Motor neuron (in vitro differentiated cells): ENCODE measurements around the gene SNX25. TPM values are rescaled to one million over a fixed set of nuclear protein-coding genes. Genes with fewer than 3 reads are reported as not detected.

ENCODE experiments used
- ATAC-seq, 8 experiments: fragments of 200-7000 bp; cut with Tn5 transposase; replicated peaks in 6 of 8; 2 replicates each; pipeline ENCODE4 v1.8.0; 2021; ENCODE audit warnings: mild to moderate bottlenecking in 8 of 8, moderate library complexity in 8 of 8
- H3K27ac ChIP-seq, 2 donors: fragments of 250-450 bp; sonication (Bioruptor Pico); 2 replicates each; pipeline ENCODE4 v1.9.0; 2021; ENCODE audit warnings: antibody characterized with exemption in 2 of 2, mild to moderate bottlenecking in 2 of 2, moderate library complexity in 1 of 2
- H3K4me1 ChIP-seq, 2 donors: fragments of 250-450 bp; sonication (Bioruptor Pico); replicated peaks in 1 of 2; 2 replicates each; pipeline ENCODE4 v1.6.1; 2021; ENCODE audit warnings: antibody characterized with exemption in 2 of 2, mild to moderate bottlenecking in 2 of 2, moderate library complexity in 1 of 2
- H3K4me3 ChIP-seq, 5 donors: fragments of 250-450 bp; sonication (Bioruptor Pico); 2 replicates each; pipeline ENCODE4 v1.9.0; 2021; ENCODE audit warnings: antibody characterized with exemption in 5 of 5, mild to moderate bottlenecking in 5 of 5, moderate library complexity in 4 of 5
- WGBS, 10 experiments: fragments of 450-650 bp; shearing (Covaris generic); methylation state at CpG; one replicate each; pipeline ENCODE4 v1.0.0; 2022; 5-methylcytosine and 5-hydroxymethylcytosine counted together
- in situ Hi-C, 9 experiments: fragments of 400-800 bp; cut with MboI; loops; one replicate each; pipeline ENCODE4 v1.15.0; 2021; ENCODE audit warnings: low sequenced_read_pairs in 9 of 9, low pct_unique_long_range_greater_than_20kb in 2 of 9; ENCODE audit not compliant: unreplicated experiment in 9 of 9
- total RNA-seq, 8 experiments: library from RNA; unstranded; fragments of 300-600 nt; gene quantifications; 2 replicates each; pipeline versions ENCODE4 v1.2.3 to v1.2.4, GENCODE V29; 2022

Gene SNX25
- total RNA-seq, 8 experiments from 2014 or later = 13.1 to 55.4 (median 20.2) TPM

- 0 to 3% (median 0%) methylated on average over 1 to 20 of the region's 98 CpGs; no CpG with 5 or more reads in 4 of the 10 experiments for WGBS, 10 experiments
- ATAC-seq = peak; percentile 79 to 89 (median 87)
- Histone ChIP-seq H3K4me3 (peak overlapping the region; percentile 46 to 62 (median 56)), H3K4me1 (peaks cover 12 to 21% of the 10 kb centered on the region in 2 donors), H3K27ac (peak overlapping the region; percentile 97 to 98)
- in situ Hi-C loops = no loop called here
These were observed 186.7 kb downstream of the SNX25 start for GRCh38 chr4:185395956-185396723.

GRCh38 chr4:185396724-185397385 lies 187.5 kb downstream of the SNX25 start, which contains the start of gene ANKRD37:
ANKRD37 (plus strand) TSS chr4:185396841; CDS start chr4:185396924, 83 bp downstream.
- in situ Hi-C loops = no loop called here
- peak; percentile 6 to 26 (median 18) for ATAC-seq
- WGBS, 10 experiments = 0 to 50% (median 11%) methylated on average over 1 to 21 of the region's 38 CpGs; no CpG with 5 or more reads in 2 of the 10 experiments
- H3K27ac ChIP-seq = peak within 1 kb of the TSS; percentile 97 to 98
- peak within 1 kb of the TSS; percentile 46 to 62 (median 56) for H3K4me3 ChIP-seq
- H3K4me1 ChIP-seq = peaks cover 12 to 21% of the 10 kb centered on the region in 2 donors

GRCh38 chr4:185398618-185399017 lies 189.2 kb downstream of the SNX25 start:
- H3K4me1 ChIP-seq = peaks cover 12 to 21% of the 10 kb centered on the region in 2 donors
- no peak for ATAC-seq
- 0 to 100% (median 80%) methylated on average over 1 to 2 of the region's 2 CpGs; no CpG with 5 or more reads in 1 of the 10 experiments for WGBS, 10 experiments
- in situ Hi-C loops = no loop called here
- H3K27ac ChIP-seq = no peak overlapping the region
- H3K4me3 ChIP-seq = no peak overlapping the region

GRCh38 chr4:185399466-185399865 lies 190.1 kb downstream of the SNX25 start:
- ATAC-seq = no peak
- peaks cover 9 to 18% of the 10 kb centered on the region in 2 donors for H3K4me1 ChIP-seq
- no peak overlapping the region for H3K4me3 ChIP-seq
- WGBS, 10 experiments = 31 to 84% (median 67%) methylated on average over 4 to 8 of the region's 8 CpGs
- no peak overlapping the region for H3K27ac ChIP-seq
- in situ Hi-C loops = no loop called here

GRCh38 chr4:185404031-185404430 lies 194.6 kb downstream of the SNX25 start:
- no peak overlapping the region for H3K4me3 ChIP-seq
- in situ Hi-C loops = no loop called here
- peaks cover 0 to 6% of the 10 kb centered on the region in 2 donors for H3K4me1 ChIP-seq
- H3K27ac ChIP-seq = no peak overlapping the region
- 80 to 100% (median 96%) methylated on average over 1 to 4 of the region's 4 CpGs; no CpG with 5 or more reads in 4 of the 10 experiments for WGBS, 10 experiments
- peak in 4 of 8 experiments; percentile 16 to 45 (median 32) for ATAC-seq

GRCh38 chr4:185405296-185405999 lies 196.1 kb downstream of the SNX25 start:
- 83 to 99% (median 93%) methylated on average over 4 to 6 of the region's 6 CpGs for WGBS, 10 experiments
- H3K4me3 ChIP-seq = no peak overlapping the region
- H3K4me1 ChIP-seq = no peaks in the 10 kb centered on the region
- H3K27ac ChIP-seq = no peak overlapping the region
- in situ Hi-C loops = no loop called here
- ATAC-seq = no peak

GRCh38 chr4:185408432-185408831 lies 199.0 kb downstream of the SNX25 start:
- no peak overlapping the region for H3K4me3 ChIP-seq
- ATAC-seq = no peak
- WGBS, 10 experiments = 94 to 100% (median 100%) methylated on average over 1 to 2 of the region's 2 CpGs; no CpG with 5 or more reads in 1 of the 10 experiments
- no peak overlapping the region for H3K27ac ChIP-seq
- in situ Hi-C loops = no loop called here
- no peaks in the 10 kb centered on the region for H3K4me1 ChIP-seq

GRCh38 chr4:185411849-185412248 lies 202.5 kb downstream of the SNX25 start:
- in situ Hi-C loops = no loop called here
- no peak overlapping the region for H3K27ac ChIP-seq
- no peak overlapping the region for H3K4me3 ChIP-seq
- ATAC-seq = peak in 3 of 8 experiments; percentile 60 to 95 (median 69)
- 4 to 100% (median 95%) methylated on average over 1 to 5 of the region's 5 CpGs for WGBS, 10 experiments
- H3K4me1 ChIP-seq = no peaks in the 10 kb centered on the region

- in situ Hi-C loops = no loop called here
- peak in 1 of 8 experiments; percentile 44 for ATAC-seq
- no peak overlapping the region for H3K27ac ChIP-seq
- WGBS, 10 experiments = 64 to 100% (median 96%) methylated on average over 1 to 5 of the region's 5 CpGs
- H3K4me3 ChIP-seq = no peak overlapping the region
- no peaks in the 10 kb centered on the region for H3K4me1 ChIP-seq
These were observed 203.0 kb downstream of the SNX25 start for GRCh38 chr4:185412412-185412811.

Other genes starting within 250 kb of the SNX25 start
- not detected for gene HELT, start 191.1 kb upstream of the SNX25 start, total RNA-seq
- gene SLC25A4, start 66.3 kb upstream of the SNX25 start, total RNA-seq = 10 to 100 TPM in 7 of 8 experiments, 1 to 10 TPM in 1; 8.9 to 38.3 (median 27.3) TPM
- 10 to 100 TPM; 19.1 to 58.6 (median 32.9) TPM for gene CFAP97, start 5.6 kb upstream of the SNX25 start, total RNA-seq
- 10 to 100 TPM in 3 of 8 experiments, 1 to 10 TPM in 5; 1.5 to 19.6 (median 7.4) TPM for gene LRP2BP, start 186.3 kb downstream of the SNX25 start, total RNA-seq
- 10 to 100 TPM in 6 of 8 experiments, 1 to 10 TPM in 2; 4.8 to 30.9 (median 12.9) TPM for gene ANKRD37, start 187.2 kb downstream of the SNX25 start, total RNA-seq
- gene UFSP2, start 216.4 kb downstream of the SNX25 start, total RNA-seq = 10 to 100 TPM; 15.6 to 59.3 (median 35.1) TPM